RPMI7951 (cell line): Measurements from ENCODE around the gene SPC25. TPM values are rescaled to one million over a fixed set of nuclear protein-coding genes. Genes with fewer than 3 reads are reported as not detected.
"Not testable (repeated sequence)": the region's sequence is repeated elsewhere in the genome, so short reads cannot be mapped to it uniquely, and the experiment has no call there.

ENCODE experiments used
- DNase-seq: peaks from one replicate; pipeline ENCODE4 v3.0.0-alpha.2; 2012; ENCODE audit warnings: low read depth
- total RNA-seq: library from RNA; depleted of rRNA; stranded (reverse); fragments of >200 nt; shearing (Covaris generic); gene quantifications from 2 replicates; pipeline ENCODE4 v1.2.3, GENCODE V29; 2014; rRNA removed

SPC25 gene
- total RNA-seq: 49.0 and 53.0 TPM in 2 replicates

GRCh38 chr2:168890006-168890782 lies at the start of gene SPC25:
TSS of gene SPC25 (minus strand) at chr2:168890430. CDS start at chr2:168889519, 911 bp downstream.
- DNase-seq: peak; percentile 93

- no peak for DNase-seq
Observed at GRCh38 chr2:168939918-168940317, 49.7 kb upstream of the SPC25 start.

- DNase-seq: no peak
Observed at GRCh38 chr2:168939061-168939460, 48.8 kb upstream of the SPC25 start.

GRCh38 chr2:168935810-168936581 lies 45.8 kb upstream of the SPC25 start:
- DNase-seq: peak; percentile 62

- DNase-seq: no peak
Observed at GRCh38 chr2:168934826-168935225, 44.6 kb upstream of the SPC25 start.

- not testable (repeated sequence) for DNase-seq
Observed at GRCh38 chr2:168932174-168932573, 41.9 kb upstream of the SPC25 start.

GRCh38 chr2:168930242-168930641 lies 40.0 kb upstream of the SPC25 start:
- DNase-seq: no peak

GRCh38 chr2:168929031-168929430 lies 38.8 kb upstream of the SPC25 start:
- no peak for DNase-seq

- no peak for DNase-seq
Observed at GRCh38 chr2:168928113-168928831, 38.0 kb upstream of the SPC25 start.

- no peak for DNase-seq
Observed at GRCh38 chr2:168926621-168927386, 36.6 kb upstream of the SPC25 start.

GRCh38 chr2:168920504-168921157 lies 30.4 kb upstream of the SPC25 start:
- DNase-seq: peak; percentile 36

- no peak for DNase-seq
Observed at GRCh38 chr2:168916331-168916675, 26.1 kb upstream of the SPC25 start.

GRCh38 chr2:168915441-168916330 lies 25.5 kb upstream of the SPC25 start:
- DNase-seq: no peak

- DNase-seq: no peak
Observed at GRCh38 chr2:168913495-168913894, 23.3 kb upstream of the SPC25 start.

GRCh38 chr2:168912901-168913369 lies 22.7 kb upstream of the SPC25 start:
- peak; percentile 35 for DNase-seq

- no peak for DNase-seq
Observed at GRCh38 chr2:168912466-168912865, 22.2 kb upstream of the SPC25 start.

- no peak for DNase-seq
Observed at GRCh38 chr2:168910330-168910729, 20.1 kb upstream of the SPC25 start.

GRCh38 chr2:168907940-168908662 lies 17.9 kb upstream of the SPC25 start:
- no peak for DNase-seq

- no peak for DNase-seq
Observed at GRCh38 chr2:168904358-168904757, 14.1 kb upstream of the SPC25 start.
